SH-SY5Y (cell line): ENCODE results near the gene HOXB2.

Experiments used
- GATA2 ChIP-seq: IDR thresholded peaks from 2 replicates; pipeline ENCODE4 v1.6.1; 2011; ENCODE audit warnings: mild to moderate bottlenecking, low read depth, low read length
- GATA3 ChIP-seq: IDR thresholded peaks from 2 replicates; pipeline ENCODE4 v1.6.1; 2011; ENCODE audit warnings: low read depth, mild to moderate bottlenecking, low read length, moderate library complexity

HOXB2 gene

DNA sequence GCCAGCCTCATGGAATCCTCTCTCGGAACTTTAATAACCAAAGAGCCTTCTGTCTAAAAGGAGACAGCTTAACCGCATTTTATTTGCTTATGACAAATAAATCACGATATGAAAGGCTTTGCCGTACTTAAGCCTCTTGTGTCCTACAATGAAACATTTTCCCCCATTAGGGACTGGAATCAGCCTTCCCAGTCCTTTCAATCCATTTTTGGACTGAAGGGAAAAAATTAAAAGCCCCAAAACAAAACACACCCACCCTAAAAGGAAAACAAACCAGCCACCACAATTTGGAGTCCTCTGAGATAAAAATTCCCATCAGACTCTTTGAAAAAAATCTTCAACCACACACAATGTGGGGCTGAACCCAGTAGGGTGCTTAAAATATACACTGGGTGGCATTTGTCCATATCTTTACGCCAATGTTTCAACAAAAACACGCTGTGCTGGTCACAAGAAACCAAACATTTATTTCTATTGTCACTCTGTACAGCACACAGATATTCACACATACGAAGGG lies 30.2 kb upstream of the HOXB2 start:
- TF ChIP-seq GATA2 (no peak), GATA3 (no peak)

DNA sequence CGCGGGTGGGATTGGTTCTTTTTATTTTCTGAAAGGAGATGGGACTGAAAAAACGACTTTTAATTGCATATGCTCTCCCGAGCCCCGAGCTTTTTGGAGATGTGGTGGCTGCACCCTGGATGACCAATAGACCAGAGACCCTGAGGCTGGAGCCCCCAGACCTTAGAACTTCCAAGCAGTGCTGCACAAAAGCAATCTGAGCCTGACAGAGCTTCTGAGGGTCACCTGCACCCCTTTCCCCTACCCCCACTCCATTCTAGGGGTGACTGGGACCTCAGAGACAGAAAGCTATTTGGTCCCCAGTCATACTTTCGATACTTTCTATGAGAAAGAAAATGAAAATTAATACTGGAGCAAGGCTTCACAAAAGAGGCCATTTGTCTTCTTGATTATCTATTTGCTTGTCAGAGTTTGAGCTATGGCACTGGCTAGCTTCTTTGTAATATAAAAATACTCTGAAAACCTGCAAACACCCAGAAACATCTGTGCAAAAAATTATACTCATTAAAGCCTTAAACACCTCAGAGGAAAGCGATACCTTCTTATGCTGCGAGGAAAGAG lies 29.7 kb upstream of the HOXB2 start:
- no peak for TF ChIP-seq GATA2
- TF ChIP-seq GATA3: no peak

DNA sequence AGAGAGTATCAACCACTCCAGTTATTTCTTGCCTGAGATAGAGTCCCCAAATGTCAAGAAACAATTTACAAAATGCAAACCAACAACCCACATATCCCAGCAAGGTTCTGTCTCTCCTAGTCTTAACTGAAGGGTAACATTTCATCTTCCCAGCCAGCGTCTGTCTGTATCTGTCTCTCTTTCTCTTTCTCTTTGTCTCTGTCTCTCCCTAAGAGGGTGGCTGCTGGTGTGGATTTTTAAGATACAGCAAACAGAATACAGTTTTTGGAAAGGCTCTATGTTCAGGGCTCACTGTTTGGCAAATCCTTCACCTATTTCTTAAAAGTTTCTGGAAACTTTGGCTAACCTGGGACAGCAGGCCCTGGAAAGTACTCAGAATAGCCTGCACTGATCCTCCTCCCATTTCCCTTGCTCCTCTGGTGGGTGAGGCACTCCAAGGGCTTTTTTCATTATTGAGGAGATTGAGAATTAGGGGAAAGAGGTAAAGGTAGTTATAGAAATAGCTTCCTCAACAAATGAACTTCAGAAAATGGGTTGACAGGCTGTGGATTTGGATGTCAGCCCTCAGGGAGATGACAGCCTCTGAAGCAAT lies 27.0 kb upstream of the HOXB2 start:
- TF ChIP-seq GATA2: no peak
- TF ChIP-seq GATA3: no peak

DNA sequence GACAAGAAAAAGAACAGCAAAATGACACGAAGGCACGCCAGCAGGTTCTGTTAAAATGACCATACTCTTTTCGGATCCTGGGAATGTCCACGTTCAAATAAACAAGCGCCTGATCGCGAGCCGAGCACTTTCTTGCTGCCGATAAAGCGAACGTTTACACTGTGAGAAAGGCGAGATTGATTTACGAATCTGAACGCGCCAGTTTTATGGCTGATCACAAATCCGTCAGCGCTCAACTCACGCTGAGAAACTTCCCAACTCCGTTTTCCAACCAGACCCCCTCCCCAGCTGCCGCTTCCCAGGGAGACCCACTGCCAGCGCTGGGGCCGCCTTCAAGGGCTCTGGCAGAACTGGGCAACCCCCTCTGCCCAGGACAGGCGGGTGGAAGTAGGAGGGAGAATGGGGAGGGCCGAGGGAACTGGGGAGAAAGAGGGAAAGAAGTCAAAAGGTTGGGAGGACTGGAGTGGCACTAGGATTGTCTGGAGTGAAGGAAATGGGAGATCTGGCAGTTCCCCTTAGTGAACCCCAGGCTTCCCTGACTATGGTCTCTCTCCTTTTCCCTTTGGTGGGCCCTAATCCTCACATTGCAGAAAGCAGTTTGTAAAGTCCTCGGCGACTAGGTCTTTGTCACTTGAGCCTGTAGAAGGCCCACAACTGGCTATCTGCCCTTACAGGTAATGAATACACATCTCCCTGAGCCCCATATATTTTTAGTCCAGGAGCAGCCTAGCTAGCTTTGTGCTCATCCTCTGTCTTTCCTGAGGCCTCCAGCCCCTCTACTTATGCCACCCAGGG lies 26.3 kb upstream of the HOXB2 start:
- TF ChIP-seq GATA3: no peak
- no peak for TF ChIP-seq GATA2

DNA sequence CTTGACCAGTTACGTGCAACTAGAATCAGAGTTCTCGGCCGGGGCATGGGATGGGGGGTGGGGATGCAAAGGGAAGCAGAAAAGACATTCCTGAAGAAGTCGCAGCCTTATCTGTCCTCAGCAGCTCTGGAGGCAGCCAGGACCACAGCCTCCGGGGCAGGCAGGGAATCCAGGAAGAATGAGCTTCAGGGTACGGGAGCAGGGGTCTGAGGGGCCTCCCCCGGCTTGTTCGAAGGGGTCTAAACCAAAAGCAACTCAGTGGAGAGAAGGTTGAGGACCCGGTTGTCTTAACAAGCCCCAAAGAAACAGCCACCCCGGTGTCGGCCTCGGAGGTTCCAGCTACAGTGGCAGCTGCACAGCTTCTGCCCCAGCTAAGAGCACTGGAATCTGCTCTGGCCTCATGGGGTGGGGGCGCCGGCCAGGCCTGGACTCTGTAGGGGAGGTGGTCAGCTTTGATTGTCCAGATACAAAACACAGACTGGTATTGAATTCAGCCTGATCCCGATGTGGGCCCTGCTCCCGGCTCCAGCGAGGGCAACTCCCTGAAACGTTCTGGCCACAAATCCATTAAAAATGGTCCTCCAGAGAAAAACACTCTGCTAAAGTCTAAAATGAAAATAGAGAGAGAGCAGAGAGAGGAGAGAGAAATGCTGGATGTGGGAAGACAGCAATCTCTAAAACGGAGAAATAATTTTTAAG lies 25.6 kb upstream of the HOXB2 start:
- TF ChIP-seq GATA3 (no peak), GATA2 (no peak)

DNA sequence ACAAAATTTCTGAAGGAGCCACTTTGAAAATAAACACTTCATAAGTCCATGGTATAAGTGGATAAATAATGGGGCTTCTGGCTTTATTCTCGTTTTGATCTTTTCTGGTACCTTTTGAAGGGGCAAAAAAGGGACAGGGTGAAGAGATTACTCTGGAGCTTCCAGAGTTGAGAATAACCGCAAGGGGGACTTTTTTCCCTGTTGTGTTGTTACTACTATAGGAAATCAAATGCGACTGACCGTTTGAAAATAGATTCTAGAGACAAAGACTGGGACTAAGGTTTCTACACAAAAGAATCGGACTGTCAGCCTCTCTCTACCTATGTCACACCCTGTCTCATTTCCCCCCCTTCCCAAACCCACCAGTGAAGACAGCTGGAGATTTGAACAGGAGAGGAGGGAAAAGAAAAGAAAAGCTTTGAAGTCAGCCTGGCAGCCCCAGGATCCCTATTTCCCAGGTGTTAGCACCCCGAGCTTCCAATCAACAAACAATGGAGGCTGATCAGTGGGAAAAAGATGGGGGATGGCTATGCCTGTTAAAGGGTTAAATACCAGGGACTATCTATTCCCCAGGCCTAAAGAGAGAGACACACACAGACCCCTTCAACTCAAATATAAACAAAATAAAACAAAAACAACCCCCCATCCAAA lies 24.9 kb upstream of the HOXB2 start:
- TF ChIP-seq GATA3 (no peak), GATA2 (no peak)

DNA sequence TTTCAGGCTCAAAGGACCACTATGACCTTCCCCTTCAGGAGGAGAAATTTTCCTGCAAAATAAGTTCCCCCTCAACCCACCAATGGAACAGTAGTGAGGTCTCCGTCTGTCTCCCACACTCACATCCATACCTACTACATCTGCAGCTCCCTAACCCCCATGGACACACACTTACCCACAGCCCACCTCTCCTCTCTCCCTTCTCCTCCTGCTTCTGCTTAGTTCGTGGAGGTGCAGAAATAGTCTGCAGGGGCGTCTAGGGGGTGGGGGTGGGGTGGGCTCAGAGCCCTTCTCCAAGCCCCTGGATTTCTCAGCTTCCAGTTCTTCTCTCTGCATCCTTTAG lies 24.3 kb upstream of the HOXB2 start:
- TF ChIP-seq GATA3: no peak
- TF ChIP-seq GATA2: no peak

DNA sequence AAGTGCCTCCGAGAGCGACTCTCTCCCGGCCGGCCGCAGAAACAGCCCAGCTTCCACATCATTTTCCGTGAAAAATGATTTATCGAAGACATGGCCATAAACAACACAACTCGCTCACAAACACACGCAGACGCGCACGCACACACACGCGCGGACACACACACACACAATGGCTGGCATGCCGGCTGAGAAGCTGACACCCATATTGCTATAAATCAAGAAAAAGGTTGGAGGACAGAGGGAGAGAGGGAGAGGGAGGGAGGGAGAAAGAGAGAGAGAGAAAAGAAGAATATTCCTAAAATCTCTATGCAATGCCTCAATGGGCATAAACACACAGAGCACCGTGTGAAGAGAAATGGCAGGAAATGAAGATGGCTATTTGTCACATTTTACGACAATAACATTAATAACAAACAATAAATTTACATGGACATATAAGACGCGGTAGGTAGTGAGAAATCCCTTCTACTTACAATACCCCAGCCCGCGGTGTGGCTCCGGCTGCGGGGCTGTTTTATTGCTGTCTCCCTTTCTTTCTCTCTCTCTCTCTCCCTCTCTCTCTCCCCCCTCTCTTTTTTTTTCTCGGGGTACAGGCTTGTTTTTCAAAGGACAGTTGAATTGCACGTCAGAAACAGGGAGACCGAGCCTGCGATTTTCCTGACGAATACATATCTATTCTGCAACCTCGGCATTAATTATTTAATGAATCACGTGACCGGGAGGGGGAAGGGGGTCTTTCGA lies 23.8 kb upstream of the HOXB2 start:
- TF ChIP-seq GATA3 (no peak), GATA2 (no peak)

DNA sequence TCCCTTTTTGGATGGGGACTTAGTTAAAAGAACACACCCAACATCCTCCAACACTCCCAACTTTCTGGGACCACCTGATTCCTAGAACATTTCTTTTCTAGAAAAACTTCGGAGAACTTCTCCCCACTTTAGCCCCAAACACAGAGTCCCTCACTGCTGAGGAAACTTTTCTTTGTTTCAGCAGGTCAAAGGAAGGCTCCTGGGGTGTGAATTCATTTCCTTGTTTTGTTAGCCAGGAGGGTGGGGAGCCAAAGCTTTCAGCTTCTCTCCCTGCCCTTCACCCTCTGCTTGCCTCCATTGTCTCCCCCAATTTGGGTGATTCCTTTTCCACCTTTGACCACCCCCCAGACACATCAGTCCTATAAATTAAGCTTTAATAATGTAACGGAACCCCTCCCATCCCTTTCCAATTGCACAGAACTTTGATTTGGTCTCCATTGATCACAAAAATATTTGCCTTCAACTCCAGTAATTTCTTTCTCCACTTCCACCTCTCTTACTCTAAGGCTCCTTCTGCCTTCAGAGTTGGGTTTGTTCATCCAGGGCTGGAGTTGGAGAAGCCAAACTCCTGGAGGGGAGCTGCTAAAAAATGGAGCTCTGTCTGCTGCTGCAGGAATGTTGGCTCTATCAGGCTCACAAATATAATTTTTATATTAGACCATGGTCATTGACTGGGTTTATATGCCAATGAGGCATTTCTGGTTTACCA lies 22.9 kb upstream of the HOXB2 start:
- TF ChIP-seq GATA2: no peak
- TF ChIP-seq GATA3: no peak

DNA sequence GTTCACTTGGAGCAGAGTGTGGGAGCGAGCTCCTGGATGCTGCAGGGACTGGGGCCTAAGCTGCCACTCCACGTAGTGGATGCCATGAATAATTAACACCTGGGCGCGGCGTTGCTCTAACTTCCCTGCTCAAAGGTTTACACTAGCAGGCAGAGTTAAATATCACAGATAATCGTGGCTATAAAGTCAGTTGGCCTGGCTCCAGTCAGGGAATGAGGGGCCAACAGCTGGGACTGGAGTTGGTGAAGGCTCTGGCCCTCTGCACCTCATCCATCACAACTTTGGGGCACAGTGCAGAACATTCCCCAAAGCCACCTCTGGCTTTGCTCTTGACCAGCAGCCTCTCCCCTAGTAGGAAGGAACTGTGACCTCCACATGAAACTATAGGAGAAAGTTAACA lies 22.3 kb upstream of the HOXB2 start:
- TF ChIP-seq GATA3: no peak
- no peak for TF ChIP-seq GATA2

DNA sequence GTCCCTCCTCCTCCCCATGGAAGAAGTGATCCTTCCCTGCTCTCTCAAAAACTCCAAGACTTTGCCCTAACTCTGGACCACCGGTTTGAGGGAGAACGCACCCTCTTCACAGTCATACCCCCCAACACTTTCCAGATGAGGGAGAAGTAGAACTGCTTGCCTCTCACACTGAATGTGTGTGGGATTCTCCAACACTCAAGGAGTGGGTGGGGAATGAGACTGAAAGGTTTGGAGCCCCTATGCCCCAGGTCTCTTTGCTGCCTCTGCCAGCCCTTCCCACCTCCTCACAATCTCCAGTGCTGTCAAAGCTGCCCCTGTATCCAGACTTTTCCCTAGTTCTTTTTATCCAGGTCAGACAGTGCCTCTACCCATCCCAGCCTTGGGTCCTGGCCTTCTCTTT lies 21.8 kb upstream of the HOXB2 start:
- TF ChIP-seq GATA3 (no peak), GATA2 (no peak)

DNA sequence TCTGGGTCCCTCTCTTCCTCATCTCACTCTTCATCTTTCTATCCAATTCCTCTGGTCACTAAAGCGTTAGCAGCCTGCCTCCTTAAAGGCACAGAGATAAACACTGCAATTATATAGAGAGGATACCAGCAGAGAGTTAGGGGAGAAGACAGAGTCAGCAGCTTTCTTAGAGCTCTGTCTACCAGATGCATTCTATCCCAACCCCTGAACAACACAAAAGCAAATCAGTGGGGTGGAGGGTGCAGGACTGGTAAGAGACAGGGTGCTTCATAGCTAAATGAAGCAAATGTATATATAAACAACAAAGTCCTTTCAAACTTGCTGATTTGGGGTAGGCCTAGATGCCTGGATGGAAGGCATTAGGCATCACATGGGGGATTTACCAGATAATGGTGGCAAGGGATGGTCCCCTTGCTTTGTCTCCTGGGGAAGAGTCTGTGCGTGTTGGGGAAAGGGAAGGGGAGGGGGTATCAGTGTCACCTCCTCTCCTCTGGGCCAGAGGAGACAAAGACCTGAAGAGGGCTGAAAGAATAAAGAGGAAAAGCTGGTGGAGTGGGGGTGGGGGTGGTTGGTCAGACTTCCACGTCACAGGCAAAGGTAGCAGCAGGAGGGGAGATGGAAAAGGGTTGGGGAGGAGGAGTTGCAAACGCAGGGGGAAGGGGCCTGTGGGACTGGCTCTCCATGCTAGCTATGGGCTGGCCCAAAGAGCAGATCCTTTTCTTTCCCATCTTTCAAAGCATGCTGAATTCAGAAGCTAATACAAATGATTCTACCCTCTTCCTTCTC lies 21.2 kb upstream of the HOXB2 start:
- TF ChIP-seq GATA3 (no peak), GATA2 (no peak)
